G401 (cell line): ENCODE results near the gene VWA8. TPM values are rescaled to one million over a fixed set of nuclear protein-coding genes. Genes with fewer than 3 reads are reported as not detected.

ENCODE experiments used
- DNase-seq: peaks from one replicate; pipeline ENCODE4 v3.0.0-alpha.2; 2015; ENCODE audit warnings: low spot score
- in situ Hi-C: cut with HindIII; loops from 2 replicates; pipeline ENCODE4 v1.10.0; 2016; ENCODE audit warnings: low sequenced_read_pairs, mixed read lengths
- total RNA-seq: library from RNA; depleted of rRNA; stranded (reverse); fragments of >200 nt; shearing (Covaris generic); gene quantifications from 2 replicates; pipeline ENCODE4 v1.2.3, GENCODE V29; 2014

VWA8 gene
- total RNA-seq, 1 experiment from 2014 or later: 19.2 TPM

DNA sequence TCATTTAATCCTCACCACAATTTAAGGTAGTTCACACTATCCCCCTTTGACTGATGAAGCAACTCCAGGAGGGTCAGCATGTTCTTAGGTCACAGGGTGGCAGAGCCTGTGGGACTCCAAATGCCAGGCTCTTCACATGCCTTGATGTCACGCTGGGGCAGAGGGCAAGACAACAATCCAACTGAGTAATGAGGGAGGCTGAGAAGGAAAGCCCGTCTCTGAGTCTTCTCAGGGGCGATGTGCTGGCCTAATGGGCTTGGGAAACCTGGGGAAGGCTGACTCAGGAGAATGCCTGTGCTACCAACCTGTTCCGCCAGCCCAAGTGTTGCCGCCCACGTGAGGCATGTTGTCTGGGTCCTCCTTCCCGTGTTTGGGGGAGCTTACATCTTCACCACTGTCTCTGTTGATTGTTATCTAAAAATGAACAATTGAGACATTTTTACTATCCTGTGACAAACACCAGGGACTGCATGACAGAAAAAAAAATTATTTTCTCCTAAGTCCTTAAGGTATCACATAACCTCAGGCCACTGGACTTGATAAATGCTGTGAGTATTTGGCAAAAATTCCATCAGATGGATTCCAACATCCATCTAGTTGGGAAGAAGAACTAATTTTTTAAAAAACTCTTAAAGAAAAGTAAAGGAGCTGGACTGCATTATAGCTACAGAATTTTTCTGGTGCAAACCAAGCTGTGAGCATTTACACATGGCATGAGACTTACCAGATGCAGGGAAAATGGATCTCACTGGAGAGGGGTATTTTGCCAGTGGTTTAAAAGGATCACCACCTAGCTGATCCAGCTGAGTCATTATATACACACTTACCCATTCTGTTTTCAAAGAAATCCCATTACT is 346.0 kb downstream of the VWA8 start:
- no peak for DNase-seq
- in situ Hi-C loops: no loop called here

- in situ Hi-C loops: no loop called here
These were observed 346.8 kb downstream of the VWA8 start for GRCh38 chr13:41613984-41614661.

DNA sequence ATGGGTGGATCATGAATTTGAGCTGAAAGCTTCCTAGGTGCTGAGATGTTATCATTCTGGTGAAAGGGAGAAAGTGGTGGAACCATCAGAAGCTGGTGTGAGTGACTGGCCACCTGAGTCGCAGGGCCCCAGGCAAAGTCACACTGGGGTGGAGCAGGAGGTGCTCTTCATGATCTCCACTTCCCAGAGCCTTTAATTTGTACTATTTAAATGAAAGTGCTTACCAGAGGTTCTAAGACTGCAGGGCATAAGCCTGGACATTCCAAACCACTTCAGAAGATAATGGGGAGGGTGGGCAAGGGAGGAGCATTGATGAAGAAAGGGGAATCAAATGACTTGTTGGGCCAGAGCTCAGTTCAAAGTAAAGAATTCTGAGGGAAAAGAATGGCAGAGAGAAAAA is 347.4 kb downstream of the VWA8 start:
- in situ Hi-C loops: no loop called here
- no peak for DNase-seq

More at GRCh38 chr13:41613984-41614661, 346.8 kb downstream of the VWA8 start:
- no peak for DNase-seq

DNA sequence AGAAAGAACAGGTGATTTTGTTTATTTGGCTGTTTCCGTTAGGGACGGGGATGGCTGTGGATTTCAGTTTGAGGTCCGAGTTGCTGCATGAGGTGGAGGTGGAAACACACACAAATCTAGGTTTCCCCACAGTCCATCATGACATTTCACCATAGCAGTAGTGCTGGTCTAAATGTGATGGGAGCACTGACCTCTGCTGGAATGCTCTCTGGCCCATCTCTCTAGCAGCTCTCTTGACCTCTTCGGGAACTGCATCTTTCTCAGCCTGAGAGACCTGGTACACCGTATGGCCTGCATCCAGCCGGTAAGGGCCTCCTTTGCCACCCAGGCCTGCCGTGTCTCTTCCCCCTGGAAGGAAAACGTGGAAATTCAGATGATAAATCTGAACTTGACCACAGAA is 349.5 kb downstream of the VWA8 start:
- no peak for DNase-seq
- in situ Hi-C loops: no loop called here

DNA sequence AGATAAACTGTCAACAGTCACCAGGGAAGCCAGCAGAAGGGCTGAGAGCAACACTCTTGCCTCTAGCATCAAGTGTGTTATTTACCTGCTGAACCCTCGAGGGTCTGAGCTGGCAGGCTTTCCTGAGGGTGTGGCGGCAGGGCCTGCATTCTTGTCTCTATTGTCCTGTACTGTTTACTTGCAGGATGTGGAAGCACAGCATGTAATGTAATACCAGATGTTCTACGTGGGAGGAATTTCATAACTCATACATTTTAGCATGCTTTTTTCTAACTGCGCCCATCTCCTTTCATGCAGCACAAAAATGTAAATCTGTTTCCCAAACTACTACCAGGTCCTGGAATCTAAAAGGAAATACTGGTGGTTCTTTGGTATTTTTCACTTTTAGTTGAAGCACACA is 350.5 kb downstream of the VWA8 start:
- DNase-seq: no peak
- in situ Hi-C loops: no loop called here

DNA sequence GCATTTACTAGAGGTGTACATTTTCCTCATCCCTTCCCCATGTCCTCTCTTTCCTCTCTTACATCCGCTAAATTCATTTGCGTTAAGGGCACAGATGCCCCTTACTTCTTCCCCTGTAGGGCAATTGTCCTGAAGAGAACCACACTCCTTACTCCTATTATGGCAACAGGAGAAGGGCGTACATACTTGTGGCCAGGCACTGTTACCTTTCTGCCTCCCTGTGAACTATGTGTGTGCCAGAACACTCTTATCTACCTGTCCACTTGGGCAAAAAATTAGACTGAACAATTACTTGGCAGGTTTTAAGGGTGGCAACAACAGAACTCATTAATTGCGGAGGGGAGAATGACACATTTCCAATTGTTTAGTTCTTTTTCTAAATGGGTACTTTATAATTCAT is 351.1 kb downstream of the VWA8 start:
- in situ Hi-C loops: no loop called here
- no peak for DNase-seq

DNA sequence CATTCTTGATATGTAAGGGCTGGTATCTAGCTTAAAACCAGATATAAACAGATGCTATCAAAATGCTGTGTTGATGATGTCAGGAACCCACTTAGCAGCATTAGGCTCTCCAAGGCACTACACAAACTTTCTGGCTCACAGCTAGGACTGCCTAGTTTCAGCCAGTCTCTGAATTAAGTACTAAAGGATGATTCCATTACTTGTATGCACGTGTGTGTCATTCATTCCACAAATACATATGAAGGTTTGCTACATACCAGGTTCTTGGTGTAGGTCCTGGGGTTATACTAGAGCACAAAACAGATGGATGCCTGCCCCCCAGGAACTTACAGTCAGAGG is 352.1 kb downstream of the VWA8 start:
- DNase-seq: no peak
- in situ Hi-C loops: no loop called here

GRCh38 chr13:41608111-41608838 is 352.6 kb downstream of the VWA8 start:
- in situ Hi-C loops: no loop called here
- no peak for DNase-seq

GRCh38 chr13:41606646-41607045 is 354.3 kb downstream of the VWA8 start:
- no peak for DNase-seq
- in situ Hi-C loops: no loop called here

DNA sequence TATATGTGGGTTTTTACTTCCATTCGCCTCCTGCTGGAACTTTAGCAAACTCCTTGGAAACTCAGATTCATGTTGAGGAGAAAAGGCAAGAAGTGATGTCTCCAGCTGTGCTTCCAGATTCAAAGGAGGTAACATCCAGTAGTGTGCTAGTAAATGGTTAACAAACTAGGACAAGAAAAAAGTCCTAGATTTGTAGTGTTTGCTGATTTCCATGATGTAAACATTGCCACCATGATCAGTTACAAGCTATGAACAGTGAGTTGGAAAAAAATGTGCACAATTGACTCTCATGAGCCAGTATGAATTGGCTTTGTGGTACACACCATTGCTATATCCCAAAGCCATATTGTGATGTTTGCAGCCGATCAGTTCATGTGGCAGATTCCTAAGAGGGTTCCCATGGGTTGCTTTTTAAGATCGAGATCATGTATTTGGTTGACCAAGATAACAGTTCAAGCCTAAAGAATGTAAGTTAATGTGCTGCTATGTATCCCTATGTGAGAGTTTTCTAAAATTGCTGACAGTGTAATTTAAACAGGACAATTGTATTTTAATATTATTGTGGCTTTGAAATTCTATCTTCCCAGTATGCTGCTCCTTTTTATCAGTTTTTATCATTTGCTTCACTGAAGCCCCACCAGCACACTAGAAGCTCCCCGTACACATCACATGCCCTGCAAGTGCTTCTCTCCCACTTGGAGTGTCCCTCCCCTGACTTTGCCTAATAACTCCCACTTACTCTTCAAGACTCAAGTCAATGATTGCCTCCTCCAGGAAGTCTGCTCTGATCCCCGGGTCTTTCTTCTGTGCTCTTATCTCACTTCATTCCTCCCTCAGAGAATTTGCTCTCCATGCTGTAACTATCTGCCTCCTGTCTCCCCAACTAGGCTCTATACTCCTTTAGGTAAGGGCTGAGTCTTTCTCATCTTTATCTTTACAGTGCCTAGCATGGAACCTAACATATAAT is 355.3 kb downstream of the VWA8 start:
- no peak for DNase-seq
- in situ Hi-C loops: no loop called here

DNA sequence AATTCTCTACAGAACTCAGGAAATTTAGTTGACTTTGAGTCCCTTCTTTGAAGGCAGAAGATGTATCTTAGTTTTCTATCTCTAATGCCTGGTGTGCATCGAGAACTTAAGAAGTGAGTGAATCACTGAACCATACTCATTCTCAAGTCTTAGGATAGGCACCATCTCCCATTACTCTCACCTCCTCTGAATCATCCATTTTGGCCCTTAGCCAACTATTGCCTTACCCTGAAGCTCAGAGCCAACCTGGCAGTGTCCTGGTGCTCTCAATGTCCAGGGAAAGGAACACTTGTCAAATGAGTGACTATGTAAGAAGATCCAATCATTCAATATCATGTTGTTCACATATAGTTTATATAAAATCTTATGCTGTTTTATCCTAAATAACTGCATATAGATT is 357.0 kb downstream of the VWA8 start:
- no peak for DNase-seq
- in situ Hi-C loops: no loop called here

GRCh38 chr13:41601718-41602445 is 359.0 kb downstream of the VWA8 start:
- DNase-seq: no peak
- in situ Hi-C loops: no loop called here

DNA sequence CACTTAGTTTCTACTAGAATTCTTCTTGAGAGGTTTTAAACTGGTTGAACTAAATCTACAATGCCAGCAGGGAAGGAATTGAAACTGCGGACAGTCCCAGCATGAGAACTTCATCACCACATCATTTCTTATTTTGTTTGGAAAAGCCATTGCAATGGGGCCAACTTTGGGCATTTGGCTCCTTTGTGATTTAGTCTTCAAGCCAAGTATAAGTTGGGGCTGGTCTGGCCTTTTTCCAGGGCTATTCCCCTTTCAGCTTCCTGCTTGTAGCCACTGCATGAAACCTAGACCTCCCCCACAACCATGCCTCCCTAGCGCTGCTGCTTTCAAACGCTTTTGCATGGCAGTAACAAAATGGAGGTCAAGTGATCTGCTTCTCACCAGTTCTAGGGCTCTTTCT is 361.3 kb downstream of the VWA8 start:
- no peak for DNase-seq

DNA sequence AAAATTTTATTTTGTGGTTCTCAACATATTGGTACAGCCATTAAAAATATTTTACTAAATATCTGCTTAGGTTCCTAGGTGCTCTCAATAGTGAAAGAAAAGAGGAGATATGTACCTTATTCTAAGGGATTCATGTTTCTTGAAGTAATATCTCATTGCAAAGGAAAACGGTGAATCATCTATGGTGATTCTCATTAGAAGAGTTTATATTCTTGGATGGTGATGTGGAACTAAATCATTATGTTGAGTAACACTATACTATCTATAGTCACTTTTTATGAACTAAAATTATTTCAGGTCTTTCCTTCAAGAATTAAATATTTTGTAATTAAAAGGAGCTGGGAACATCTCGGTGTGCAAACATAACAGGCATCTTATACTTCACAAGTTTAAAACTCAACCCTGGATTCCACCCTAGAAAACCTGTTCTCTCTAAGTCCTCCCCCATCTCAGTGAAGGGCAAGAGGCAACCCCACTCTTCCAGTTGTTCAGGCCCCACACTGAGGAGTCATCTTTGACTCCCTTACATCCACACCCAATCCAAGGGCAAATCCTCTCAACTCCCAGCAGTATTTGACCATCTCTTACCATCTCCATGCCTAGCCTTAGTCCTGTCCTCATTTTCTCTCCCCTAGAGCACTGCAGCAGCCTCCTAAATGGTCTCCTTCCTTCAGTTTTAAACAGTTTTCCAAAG is 363.4 kb downstream of the VWA8 start:
- DNase-seq: no peak
- in situ Hi-C loops: no loop called here

More for the DNA sequence above, 361.3 kb downstream of the VWA8 start:
- in situ Hi-C loops: no loop called here

DNA sequence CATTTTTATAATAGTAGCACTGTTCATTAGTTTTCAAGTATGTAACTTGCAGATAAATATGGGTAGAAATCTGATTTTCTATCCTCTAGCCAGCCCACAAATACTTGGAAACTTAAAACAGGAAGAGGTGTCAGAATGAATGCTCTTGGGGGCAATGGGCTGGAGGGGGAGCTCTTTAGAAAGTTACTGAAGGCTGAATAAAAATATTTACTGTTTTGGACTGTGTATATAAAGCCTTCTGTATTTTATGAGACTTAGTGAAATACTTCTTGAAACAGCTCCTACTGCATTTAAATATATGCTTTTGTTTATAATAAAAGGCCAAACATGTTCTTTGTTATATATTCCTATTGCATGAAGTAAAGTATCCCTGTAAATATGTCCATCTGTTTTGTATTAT is 364.7 kb downstream of the VWA8 start:
- no peak for DNase-seq
- in situ Hi-C loops: no loop called here

- DNase-seq: no peak
- in situ Hi-C loops: no loop called here
These were observed 365.6 kb downstream of the VWA8 start for GRCh38 chr13:41595298-41595697.

DNA sequence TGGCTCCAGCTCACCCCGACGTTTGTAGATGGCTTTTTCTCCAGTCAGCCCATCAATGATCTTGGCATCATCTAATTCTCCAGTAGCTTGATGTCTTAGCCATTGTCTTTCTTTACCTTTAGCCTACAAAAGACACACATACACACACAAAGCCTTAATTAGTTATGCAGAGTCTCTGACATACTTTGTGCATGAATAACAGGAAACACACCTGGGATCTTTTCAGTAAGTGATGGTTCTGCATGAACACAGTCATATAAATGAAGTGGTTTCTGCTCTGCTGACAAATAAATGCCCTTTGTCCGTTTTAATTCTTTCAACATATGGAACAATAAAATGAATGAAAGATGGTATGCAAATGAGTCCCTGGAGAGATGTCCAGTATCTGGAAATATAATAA is 370.3 kb downstream of the VWA8 start:
- in situ Hi-C loops: no loop called here
- no peak for DNase-seq

DNA sequence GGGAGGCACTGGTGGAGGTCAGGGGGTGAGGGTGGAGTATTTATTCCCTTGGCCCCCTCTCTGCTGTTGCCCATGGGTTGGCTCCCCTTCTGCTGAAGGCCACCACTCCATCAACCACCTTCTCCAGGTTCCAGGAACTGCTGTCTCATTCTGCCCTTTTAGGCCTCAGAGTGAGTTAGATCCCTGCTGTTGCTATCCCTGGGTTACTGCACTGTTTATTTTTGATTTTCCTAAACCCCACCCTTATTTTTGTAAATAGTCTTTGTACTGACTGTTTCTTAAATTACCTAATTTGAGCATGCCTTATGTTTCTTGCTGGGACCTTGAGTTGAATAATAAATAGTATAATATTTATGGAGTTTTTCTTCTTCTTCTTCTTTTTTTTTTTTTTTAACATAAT is 370.8 kb downstream of the VWA8 start:
- no peak for DNase-seq
- in situ Hi-C loops: no loop called here
